Activated T-cell treated with anti-CD3 and anti-CD28 coated beads for 24 hours (primary cell): Measurements from ENCODE around the gene TBCA.

Experiments used
- DNase-seq: peaks from one replicate; pipeline ENCODE4 v3.0.0-alpha.2; 2020; ENCODE audit warnings: low read depth

The TBCA gene

DNA sequence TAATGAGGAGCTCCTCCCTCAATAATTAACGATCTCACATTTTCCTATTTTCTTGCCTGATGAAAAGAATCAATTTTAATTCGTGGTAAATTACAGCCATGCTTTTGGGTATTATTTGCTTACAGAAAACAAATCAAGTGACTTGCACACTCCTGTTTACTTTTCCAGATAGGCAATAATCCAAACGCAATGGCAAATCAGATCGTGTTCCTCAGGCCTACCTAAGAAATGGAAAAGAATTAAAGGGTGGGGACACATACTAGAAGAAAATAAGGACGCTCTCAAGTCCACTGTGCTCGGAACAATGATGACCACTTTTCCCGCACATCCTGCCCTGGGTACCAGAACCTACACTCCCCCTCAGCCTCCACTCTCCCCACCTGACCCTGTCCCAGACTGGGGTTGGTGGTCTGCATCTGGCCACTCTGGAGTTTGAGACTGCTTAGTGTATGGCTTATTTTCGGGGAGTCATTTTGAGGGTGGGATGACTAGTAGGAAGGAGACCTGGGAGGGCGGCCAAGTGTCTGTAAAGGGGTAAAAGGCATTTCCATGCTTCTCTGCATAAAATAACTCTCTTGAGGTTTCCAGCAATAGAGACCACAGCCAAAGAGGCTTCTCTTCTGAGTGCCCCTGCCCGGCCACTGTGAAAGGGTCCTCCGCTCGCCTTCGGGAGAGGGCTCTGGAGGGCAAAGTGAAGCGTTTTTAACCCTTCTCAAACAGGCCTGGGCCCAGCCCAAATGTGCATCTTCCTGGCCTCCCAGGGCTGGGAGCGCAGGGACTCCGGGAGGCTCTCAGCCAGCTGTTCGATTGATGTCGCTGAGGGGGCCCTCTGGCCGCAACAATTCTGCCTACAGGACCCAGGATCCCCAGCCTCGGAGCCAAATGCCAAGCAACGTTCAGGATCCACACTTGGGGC is 133.1 kb downstream of the TBCA start:
- DNase-seq = no peak

DNA sequence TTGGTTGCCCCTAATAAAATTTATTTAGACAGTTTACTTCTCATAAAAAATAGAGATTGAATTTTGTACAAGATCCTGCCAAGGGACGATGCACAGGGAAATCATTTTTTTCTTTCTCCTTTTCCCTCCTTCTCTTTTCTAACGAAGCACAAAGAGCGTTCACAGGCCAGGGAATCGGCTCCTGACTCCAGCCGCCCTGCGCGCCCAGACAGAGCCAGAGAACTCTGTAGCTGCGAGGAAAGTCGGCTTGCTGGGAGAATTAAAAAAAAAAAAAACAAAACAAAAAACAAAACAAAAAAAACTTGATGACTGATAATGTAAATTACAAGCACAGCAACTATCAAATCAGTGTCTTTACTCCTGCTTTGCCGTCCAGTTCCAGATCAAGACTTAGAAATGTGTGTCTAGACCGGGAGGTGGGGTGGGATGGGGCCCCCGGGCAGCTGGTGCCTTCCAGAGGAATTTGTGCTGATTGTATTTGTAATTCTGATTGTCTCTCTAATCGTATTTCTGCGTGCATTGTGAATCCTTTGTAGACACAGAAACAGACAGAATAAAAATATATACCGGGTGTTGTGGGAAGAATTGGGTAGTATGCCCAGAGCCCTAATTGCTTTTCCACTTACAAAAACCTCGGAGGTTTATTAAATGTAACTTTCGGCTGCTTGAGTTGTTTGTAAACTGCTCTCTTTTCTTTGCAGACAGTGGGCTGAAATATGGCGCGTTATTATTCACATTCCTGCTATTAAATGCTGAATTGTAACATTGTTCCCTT is 134.0 kb downstream of the TBCA start:
- DNase-seq = no peak

DNA sequence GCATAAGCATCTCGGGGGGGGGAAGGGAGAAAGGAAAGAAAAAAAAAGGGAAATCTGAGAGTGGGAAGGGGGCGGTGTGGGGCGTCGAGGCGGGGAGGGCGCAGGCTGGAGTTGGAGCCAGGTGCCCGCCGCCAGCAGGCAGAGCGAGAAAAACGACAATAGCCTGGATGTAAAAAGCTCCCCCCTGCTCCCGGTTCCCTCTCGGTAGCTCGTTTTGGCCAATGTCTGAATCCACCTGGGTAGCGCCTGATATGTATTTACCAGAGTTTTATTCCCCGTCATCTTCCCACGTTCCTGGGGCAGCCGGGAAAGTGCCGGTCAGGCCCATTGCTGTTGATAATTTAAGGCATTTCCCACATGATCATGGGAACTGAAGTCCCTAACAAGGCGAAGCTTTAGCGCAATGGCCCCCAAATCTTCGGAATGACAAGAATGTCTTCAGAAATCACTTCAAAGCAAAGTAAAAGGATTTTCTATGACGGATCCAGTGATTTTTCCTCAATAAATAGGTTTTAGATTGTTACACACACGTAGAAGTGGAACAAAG is 134.7 kb downstream of the TBCA start:
- DNase-seq = no peak
